Measurements from ENCODE around the gene NEUROD1. TPM values are rescaled to one million over a fixed set of nuclear protein-coding genes. Genes with fewer than 3 reads are reported as not detected.
A peak's percentile ranks its signal among the peaks of the same experiment; 100 is the strongest.

NEUROD1 gene
- total RNA-seq, 2 experiments from 2014 or later: not detected

DNA sequence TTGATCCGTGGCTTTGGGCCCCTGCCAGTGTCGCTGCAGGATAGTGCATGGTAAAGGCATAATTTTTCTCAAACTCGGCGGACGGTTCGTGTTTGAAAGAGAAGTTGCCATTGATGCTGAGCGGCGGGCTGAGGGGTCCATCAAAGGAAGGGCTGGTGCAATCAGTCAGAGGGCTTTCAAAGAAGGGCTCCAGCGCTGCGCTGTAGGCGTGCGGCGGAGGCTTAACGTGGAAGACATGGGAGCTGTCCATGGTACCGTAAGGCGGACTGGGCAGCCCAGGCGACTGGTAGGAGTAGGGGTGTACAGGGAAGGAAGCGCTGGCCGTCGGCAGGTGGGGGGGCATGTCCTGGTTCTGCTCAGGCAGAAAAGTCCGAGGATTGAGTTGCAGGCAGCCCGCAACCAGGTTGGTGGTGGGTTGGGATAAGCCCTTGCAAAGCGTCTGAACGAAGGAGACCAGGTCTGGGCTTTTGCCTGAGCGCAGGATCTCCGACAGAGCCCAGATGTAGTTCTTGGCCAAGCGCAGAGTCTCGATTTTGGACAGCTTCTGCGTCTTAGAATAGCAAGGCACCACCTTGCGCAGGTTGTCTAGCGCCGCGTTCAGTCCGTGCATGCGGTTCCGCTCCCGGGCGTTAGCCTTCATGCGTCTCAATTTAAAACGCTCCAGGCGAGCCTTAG, 2.3 kb downstream of the NEUROD1 start:
- Mint-ChIP-seq H3K9me3 (peaks cover 4% of the 10 kb centered on the region), H3K4me3 (peak overlapping the region; percentile 3), H3K27ac (peak overlapping the region; percentile 55), H3K36me3 (peaks cover 6% of the 10 kb centered on the region), H3K27me3 (peaks cover 63% of the 10 kb centered on the region), H3K4me1 (ENCODE audit: low read depth) (peaks cover 29% of the 10 kb centered on the region)
- intact Hi-C loops (cut with micrococcal nuclease): no loop called here
- POLR2A ChIA-PET: no interaction called here
- DNase-seq: peak; percentile 73
- CTCF ChIA-PET: interaction anchor here (0.9 kb wide), 1 partner anchor 573 kb away, joined by 3 read pairs; no protein-coding TSS in a partner anchor

DNA sequence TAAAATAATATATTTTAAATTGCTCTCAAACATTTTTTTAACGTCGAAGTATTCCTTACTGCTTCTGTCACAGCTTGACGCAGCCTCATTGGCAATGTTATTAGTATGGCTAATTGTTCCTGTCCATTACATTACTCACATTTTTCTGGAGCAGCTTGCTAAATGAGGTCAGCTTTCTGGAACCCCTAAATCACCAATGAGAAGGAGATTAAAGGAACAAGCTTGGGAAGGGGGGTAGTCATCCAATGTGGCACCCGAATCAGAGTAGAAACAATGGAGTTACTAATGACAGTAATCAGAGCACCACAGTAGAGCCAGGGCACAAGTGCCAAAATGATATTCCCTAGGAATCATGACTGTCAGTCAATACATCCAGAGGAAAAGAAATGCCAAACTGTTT, 5.1 kb downstream of the NEUROD1 start:
- Mint-ChIP-seq H3K36me3 (peaks cover 6% of the 10 kb centered on the region), H3K27me3 (peaks cover 41% of the 10 kb centered on the region), H3K4me3 (no peak overlapping the region), H3K4me1 (ENCODE audit: low read depth) (peaks cover 7% of the 10 kb centered on the region), H3K27ac (no peak overlapping the region), H3K9me3 (peaks cover 4% of the 10 kb centered on the region)
- ChIA-PET POLR2A (interaction anchor here (0.6 kb wide), 1 partner anchor 31 kb away, joined by 3 read pairs; no protein-coding TSS in a partner anchor), CTCF (no interaction called here)
- no peak for DNase-seq
- intact Hi-C loops (cut with micrococcal nuclease): no loop called here

DNA sequence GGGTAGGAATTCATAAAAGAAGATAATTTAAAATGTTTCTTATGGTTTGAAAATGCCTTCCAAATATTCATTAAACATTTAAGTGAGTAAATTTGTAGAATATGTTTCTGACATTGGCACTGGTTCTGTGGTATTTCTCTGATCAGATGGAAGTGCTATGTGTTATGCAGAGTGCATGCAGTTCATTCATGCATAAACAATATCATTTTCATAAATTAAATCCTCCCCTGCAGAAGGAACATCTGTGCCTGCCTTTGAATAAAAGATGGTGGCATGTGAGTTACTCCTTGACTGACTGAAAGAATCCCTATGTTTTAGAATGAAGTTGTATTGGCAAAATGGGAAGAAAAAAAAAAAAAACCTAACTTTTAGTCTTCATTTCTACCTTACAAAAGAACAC, 5.9 kb downstream of the NEUROD1 start:
- DNase-seq: no peak
- Mint-ChIP-seq H3K4me1 (ENCODE audit: low read depth) (peaks cover 7% of the 10 kb centered on the region), H3K4me3 (no peak overlapping the region), H3K36me3 (peaks cover 6% of the 10 kb centered on the region), H3K9me3 (peaks cover 4% of the 10 kb centered on the region), H3K27me3 (peaks cover 35% of the 10 kb centered on the region), H3K27ac (no peak overlapping the region)
- intact Hi-C loops (cut with micrococcal nuclease): no loop called here
- CTCF ChIA-PET: no interaction called here
- POLR2A ChIA-PET: interaction anchor here (0.6 kb wide), 1 partner anchor 31 kb away, joined by 3 read pairs; no protein-coding TSS in a partner anchor

DNA sequence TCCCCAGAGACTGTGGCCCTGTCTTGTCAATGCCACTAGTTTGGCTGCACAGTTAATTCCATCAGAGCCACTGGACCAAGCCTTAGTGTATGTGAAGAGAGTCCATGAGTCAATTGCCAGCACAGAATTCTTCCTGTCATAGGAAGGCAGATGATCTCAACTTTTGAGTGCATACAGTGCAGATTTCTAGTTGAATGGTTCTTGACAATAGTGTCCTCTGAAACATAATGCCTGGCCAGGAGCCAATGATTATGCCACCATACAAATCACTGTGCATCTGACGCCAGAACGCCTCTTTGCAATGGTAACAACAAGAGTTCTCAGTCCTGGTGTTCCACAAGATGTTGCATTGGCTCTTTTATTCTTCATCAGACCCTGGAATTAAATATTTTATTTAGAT, 7.1 kb downstream of the NEUROD1 start:
- Mint-ChIP-seq H3K9me3 (no peaks in the 10 kb centered on the region), H3K4me3 (no peak overlapping the region), H3K27me3 (peaks cover 31% of the 10 kb centered on the region), H3K4me1 (ENCODE audit: low read depth) (peaks cover 2% of the 10 kb centered on the region), H3K36me3 (peaks cover 2% of the 10 kb centered on the region), H3K27ac (no peak overlapping the region)
- DNase-seq: no peak
- POLR2A ChIA-PET: no interaction called here
- CTCF ChIA-PET: no interaction called here
- intact Hi-C loops (cut with micrococcal nuclease): no loop called here

DNA sequence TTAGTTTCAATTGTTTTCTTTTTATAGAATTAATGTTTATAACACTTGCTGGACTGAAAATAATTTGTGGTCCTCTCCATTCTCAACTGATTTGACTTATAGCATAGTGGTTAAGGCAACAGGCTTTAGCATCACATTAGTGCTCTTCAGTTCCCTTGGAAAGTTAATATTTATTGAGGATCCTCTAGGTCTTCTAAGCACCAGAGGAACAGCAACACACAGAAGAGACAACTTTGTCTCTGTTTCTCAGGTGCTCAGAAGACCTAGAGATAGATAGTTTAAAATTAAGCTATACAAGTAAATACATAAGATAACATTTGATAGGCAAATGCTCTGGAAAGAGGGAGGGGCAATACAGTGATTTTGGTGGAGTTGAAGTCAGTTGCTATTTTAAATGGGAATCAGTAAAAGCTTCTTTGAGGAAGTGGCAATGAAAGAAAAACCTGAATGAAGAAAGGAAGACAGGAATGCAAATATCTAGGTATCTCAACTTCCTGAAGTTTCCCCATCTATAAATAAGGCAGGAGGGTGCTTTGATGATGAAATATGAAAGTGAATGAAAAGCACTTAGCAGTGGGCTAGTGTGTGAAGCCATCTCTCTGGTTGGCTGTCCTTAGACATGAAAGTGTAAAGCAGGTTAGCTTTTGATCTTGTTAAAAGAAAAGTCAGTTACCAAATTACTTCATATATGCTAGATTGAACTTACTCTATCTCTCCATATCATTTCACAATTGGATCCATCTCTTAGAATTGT, 7.9 kb downstream of the NEUROD1 start:
- Mint-ChIP-seq H3K4me3 (no peak overlapping the region), H3K27me3 (peaks cover 25% of the 10 kb centered on the region)
- CTCF ChIA-PET: interaction anchor here (1.6 kb wide), 1 partner anchor 43 kb away, joined by 4 read pairs; no protein-coding TSS in a partner anchor

DNA sequence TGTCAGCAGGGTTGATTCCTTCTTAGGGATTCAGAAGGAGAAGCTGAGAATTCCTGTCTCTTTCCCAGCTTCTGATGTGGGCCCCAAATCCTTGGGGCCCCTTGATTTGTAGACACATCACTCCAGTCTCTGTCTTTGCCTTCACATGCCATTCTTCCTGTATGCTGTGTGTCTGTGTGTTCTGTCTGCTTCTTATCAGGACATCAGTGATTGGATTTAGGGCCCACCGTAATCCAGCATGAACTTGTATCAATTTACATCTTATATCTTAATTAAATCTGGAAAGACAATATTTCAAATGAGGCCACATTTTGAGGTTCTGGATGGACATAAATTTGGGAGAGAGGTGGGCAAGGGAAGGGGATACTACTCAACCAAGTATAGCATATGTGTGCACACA, 9.7 kb downstream of the NEUROD1 start:
- Mint-ChIP-seq H3K4me1 (ENCODE audit: low read depth) (peaks cover 2% of the 10 kb centered on the region), H3K36me3 (no peaks in the 10 kb centered on the region), H3K4me3 (no peak overlapping the region), H3K27me3 (peaks cover 26% of the 10 kb centered on the region), H3K27ac (no peak overlapping the region), H3K9me3 (peaks cover 10% of the 10 kb centered on the region)
- DNase-seq: no peak
- ChIA-PET CTCF (no interaction called here), POLR2A (no interaction called here)
- intact Hi-C loops (cut with micrococcal nuclease): no loop called here

More for the DNA sequence above, 7.9 kb downstream of the NEUROD1 start:
- intact Hi-C loops (cut with micrococcal nuclease): no loop called here
- DNase-seq: no peak
- no peak overlapping the region for H3K27ac Mint-ChIP-seq
- no peaks in the 10 kb centered on the region for H3K9me3 Mint-ChIP-seq
- peaks cover 2% of the 10 kb centered on the region for H3K4me1 Mint-ChIP-seq (ENCODE audit: low read depth)
- POLR2A ChIA-PET: no interaction called here
- no peaks in the 10 kb centered on the region for H3K36me3 Mint-ChIP-seq

DNA sequence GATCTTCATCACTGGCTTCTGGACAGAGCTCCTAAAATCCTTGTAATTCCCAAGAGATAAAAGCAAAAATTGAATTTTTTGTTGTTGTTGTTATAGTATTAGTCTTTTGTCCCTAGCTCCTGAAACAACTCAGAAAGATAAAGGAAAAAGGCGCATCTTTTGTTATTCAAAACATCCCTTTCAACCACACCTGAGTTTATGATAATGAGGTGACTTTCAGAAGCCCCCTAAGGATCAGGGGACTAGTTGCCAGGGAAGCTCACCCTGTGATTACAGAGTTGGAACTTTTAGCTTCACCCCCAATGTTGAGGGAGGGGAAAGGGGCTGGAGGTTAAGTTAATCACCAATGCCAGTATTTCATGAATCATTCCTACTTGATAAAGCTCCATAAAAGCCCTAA, 13.1 kb downstream of the NEUROD1 start:
- intact Hi-C loops (cut with micrococcal nuclease): no loop called here
- ChIA-PET CTCF (interaction anchor here (1.0 kb wide), 1 partner anchor 9 kb away, joined by 3 read pairs; no protein-coding TSS in a partner anchor), POLR2A (no interaction called here)
- Mint-ChIP-seq H3K27ac (no peak overlapping the region), H3K27me3 (peaks cover 21% of the 10 kb centered on the region), H3K4me3 (no peak overlapping the region), H3K4me1 (ENCODE audit: low read depth) (no peaks in the 10 kb centered on the region), H3K9me3 (peaks cover 13% of the 10 kb centered on the region), H3K36me3 (no peaks in the 10 kb centered on the region)
- no peak for DNase-seq

DNA sequence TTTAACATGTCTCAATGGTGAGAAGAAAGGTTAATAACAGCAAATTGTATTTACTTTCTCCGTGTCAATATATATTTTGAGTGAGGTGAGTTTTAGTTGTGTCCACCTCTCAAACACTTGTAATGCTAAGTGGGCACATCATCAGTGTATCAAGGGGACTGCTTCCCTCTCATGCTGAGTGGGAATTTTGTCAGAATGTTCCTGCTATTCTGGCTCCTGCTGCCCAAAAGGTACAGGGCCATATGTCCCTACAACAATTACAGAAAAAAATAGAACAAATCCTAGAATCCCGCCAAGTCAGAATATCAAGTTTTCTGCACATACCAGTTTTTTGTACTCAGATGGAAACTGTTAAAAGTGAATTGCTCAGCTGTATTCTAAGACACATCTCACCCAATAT, 18.0 kb downstream of the NEUROD1 start:
- Mint-ChIP-seq H3K4me1 (ENCODE audit: low read depth) (no peaks in the 10 kb centered on the region), H3K9me3 (peaks cover 13% of the 10 kb centered on the region), H3K4me3 (no peak overlapping the region), H3K27ac (no peak overlapping the region), H3K36me3 (no peaks in the 10 kb centered on the region), H3K27me3 (peaks cover 27% of the 10 kb centered on the region)
- ChIA-PET CTCF (no interaction called here), POLR2A (no interaction called here)
- intact Hi-C loops (cut with micrococcal nuclease): no loop called here
- DNase-seq: no peak

DNA sequence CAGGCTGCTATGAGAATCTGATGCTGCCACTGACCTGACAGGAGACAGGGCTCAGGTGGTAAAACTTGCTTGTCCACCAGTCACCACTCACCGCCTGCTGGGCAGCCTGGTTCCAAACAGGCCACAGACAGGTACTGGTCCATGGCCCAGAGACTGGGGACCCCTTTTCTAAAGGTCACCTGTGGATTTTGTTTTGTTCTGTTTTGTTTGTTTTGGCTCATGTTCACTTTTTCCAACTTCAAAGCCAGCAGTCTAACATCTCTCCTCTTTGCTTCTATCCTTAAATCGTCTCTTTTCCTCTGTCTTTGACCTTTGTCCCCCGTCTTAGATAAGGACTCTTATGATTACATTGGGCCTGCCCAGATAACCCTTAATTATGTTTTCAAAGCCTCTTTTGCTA, 20.1 kb downstream of the NEUROD1 start:
- Mint-ChIP-seq H3K36me3 (no peaks in the 10 kb centered on the region), H3K4me3 (no peak overlapping the region), H3K9me3 (no peaks in the 10 kb centered on the region), H3K27ac (no peak overlapping the region), H3K4me1 (ENCODE audit: low read depth) (peaks cover 8% of the 10 kb centered on the region), H3K27me3 (peaks cover 32% of the 10 kb centered on the region)
- intact Hi-C loops (cut with micrococcal nuclease): no loop called here
- ChIA-PET POLR2A (no interaction called here), CTCF (no interaction called here)
- DNase-seq: no peak

DNA sequence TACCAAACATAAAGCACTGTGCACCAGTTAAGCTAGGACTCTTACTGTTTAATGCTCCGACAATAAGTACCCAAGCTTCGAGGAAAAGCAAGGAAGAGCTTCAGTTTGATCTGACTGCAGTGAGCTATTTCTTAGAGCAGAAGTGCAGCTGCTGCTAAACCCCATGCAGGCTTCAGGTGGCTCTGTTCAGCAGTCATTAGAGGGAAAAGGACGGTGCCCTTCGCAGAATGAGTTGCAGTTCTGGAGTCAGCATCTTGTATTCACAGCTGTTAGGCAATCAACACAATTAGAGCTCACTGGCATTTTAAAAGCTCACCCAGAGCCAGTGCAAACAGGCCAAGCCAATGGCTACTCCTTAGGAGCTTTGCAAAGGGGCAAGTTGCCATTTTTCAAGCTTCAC, 21.9 kb downstream of the NEUROD1 start:
- ChIA-PET POLR2A (interaction anchor here (0.6 kb wide), 1 partner anchor 678 kb away, joined by 6 read pairs; the partner anchor contains the start of gene UBE2E3), CTCF (interaction anchor here (1.2 kb wide), 2 partner anchors 9 to 57 kb away, joined by 3 to 5 read pairs; no protein-coding TSS in a partner anchor)
- peaks cover 33% of the 10 kb centered on the region for H3K27me3 Mint-ChIP-seq

DNA sequence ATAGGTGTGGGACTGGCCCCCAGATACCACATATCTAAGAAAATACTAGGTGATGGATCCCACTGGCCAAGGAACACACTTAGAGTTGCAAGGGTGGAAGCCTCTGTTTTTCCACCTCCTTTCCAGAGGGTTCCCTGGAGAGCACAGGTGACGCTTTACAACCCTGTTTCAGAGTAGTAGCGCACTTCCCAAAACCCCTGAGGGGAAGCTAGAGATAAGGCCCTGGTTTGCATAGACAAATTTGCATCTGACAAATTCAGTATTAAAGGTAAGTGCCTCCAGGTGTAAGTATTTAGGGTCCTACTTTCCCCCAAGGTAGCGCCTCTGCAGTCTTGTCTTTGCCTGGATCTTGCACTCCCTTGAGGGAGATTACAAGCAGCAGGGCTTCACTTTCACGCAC, 22.9 kb downstream of the NEUROD1 start:
- Mint-ChIP-seq H3K4me1 (ENCODE audit: low read depth) (peaks cover 8% of the 10 kb centered on the region), H3K27me3 (peaks cover 35% of the 10 kb centered on the region), H3K4me3 (peak overlapping the region; percentile 38), H3K36me3 (no peaks in the 10 kb centered on the region), H3K9me3 (no peaks in the 10 kb centered on the region), H3K27ac (no peak overlapping the region)
- ChIA-PET CTCF (interaction anchor here (1.1 kb wide), 1 partner anchor 58 kb away, joined by 5 read pairs; no protein-coding TSS in a partner anchor), POLR2A (no interaction called here)
- no peak for DNase-seq
- intact Hi-C loops (cut with micrococcal nuclease): no loop called here

More for the DNA sequence above, 21.9 kb downstream of the NEUROD1 start:
- no peaks in the 10 kb centered on the region for H3K9me3 Mint-ChIP-seq
- H3K4me3 Mint-ChIP-seq: no peak overlapping the region
- H3K36me3 Mint-ChIP-seq: no peaks in the 10 kb centered on the region
- no peak overlapping the region for H3K27ac Mint-ChIP-seq
- DNase-seq: no peak
- peaks cover 8% of the 10 kb centered on the region for H3K4me1 Mint-ChIP-seq (ENCODE audit: low read depth)
- intact Hi-C loops (cut with micrococcal nuclease): no loop called here

DNA sequence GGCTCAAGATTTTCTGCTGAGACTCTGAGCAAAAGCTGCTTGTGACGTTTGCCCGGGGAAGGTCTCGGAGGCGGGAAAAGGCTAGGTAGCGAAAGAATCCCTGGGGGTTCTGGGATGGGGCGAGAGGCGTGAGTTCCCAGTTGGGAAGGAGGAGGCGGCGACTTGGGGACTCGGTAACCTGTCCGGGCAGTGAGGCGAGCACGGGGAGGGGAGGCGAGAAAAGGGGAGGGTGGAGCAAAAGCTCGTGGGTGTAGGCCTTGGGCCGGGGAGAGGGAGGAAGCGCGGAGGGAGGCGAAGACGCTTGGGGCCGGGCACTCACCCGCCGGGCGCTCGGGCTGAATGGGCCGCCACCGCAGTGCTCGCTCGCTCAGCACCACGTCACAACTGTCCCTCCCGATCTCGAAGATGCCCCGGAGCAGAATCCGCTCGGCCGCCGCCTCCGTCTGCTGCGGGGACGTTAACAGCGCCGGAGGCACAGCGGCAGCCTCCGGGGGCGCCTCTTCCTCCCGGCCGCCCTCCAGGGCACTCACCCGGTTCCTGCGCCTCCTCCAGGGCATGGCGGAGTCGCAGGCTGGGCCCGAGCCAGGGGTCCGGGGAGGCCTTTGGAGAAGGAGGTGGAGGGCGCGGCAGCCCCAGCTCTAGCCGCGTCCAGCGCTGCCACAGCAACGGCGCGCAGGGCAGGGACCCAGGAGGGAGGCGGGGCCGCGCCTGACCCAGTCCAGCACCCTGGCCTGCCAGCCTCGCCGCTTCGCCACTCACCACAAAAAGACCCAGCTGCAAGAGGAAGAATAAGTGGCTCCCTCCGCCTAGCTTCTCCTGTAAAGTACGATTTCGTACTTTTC, 23.6 kb downstream of the NEUROD1 start, which contains the start of gene CERKL:
TSS of gene CERKL (minus strand) at position 656 of the 842 bp plus-strand sequence. CDS start at position 557, 99 bp downstream.
- Mint-ChIP-seq H3K27ac (no peak within 1 kb of the TSS), H3K36me3 (no peaks in the 10 kb centered on the region), H3K9me3 (no peaks in the 10 kb centered on the region), H3K4me1 (ENCODE audit: low read depth) (peaks cover 8% of the 10 kb centered on the region), H3K4me3 (peak within 1 kb of the TSS; percentile 61), H3K27me3 (peaks cover 34% of the 10 kb centered on the region)
- CTCF ChIA-PET: interaction anchor here (0.6 to 1.1 kb wide), 3 partner anchors 8 to 675 kb away, joined by 3 to 5 read pairs (median 3); no protein-coding TSS in a partner anchor
- POLR2A ChIA-PET: no interaction called here
- intact Hi-C loops (cut with micrococcal nuclease): no loop called here
- DNase-seq: peak; percentile 34

All from activated CD4-positive, alpha-beta memory T cell treated with anti-CD3 and anti-CD28 coated beads for 36 hours (primary cell).